Esophagus mucosa (tissue), 1 donor: ENCODE data around the gene LINC01488. TPM values are rescaled to one million over a fixed set of nuclear protein-coding genes. Genes with fewer than 3 reads are reported as not detected.
A peak's percentile ranks its signal among the peaks of the same experiment; 100 is the strongest.

Source experiments
- ATAC-seq: fragments of 200-7000 bp; cut with Tn5 transposase; one replicate; pipeline ENCODE4 v1.9.1; 2020
- total RNA-seq: library from RNA; stranded (reverse); gene quantifications from one replicate; pipeline ENCODE4 v1.2.4, GENCODE V29; 2023
- donor health status: DM: yes; HTN: yes; CAD: no.

LINC01488 gene
- total RNA-seq, 1 donor from 2014 or later, result not detected

- no peak for ATAC-seq
These were observed 30.0 kb downstream of the LINC01488 start for GRCh38 chr11:69511358-69512055.

- ATAC-seq, result no peak
These were observed 30.7 kb downstream of the LINC01488 start for GRCh38 chr11:69512136-69512535.

GRCh38 chr11:69512790-69513189 lies 31.3 kb downstream of the LINC01488 start:
- ATAC-seq, result no peak

GRCh38 chr11:69513196-69513595 lies 31.7 kb downstream of the LINC01488 start:
- no peak for ATAC-seq

- ATAC-seq, result no peak
These were observed 32.3 kb downstream of the LINC01488 start for GRCh38 chr11:69513663-69514224.

- ATAC-seq, result no peak
These were observed 33.3 kb downstream of the LINC01488 start for GRCh38 chr11:69514771-69515170.

GRCh38 chr11:69515271-69516245 lies 34.1 kb downstream of the LINC01488 start:
- no peak for ATAC-seq

- no peak for ATAC-seq
These were observed 35.1 kb downstream of the LINC01488 start for GRCh38 chr11:69516526-69516925.

- no peak for ATAC-seq
These were observed 36.9 kb downstream of the LINC01488 start for GRCh38 chr11:69518081-69518950.

- no peak for ATAC-seq
These were observed 38.9 kb downstream of the LINC01488 start for GRCh38 chr11:69520186-69520916.

- no peak for ATAC-seq
These were observed 40.0 kb downstream of the LINC01488 start for GRCh38 chr11:69521457-69521856.

GRCh38 chr11:69523453-69523852 lies 42.0 kb downstream of the LINC01488 start:
- no peak for ATAC-seq

GRCh38 chr11:69524291-69524882 lies 42.9 kb downstream of the LINC01488 start:
- ATAC-seq, result peak; percentile 41

- no peak for ATAC-seq
These were observed 43.5 kb downstream of the LINC01488 start for GRCh38 chr11:69524991-69525411.

- peak; percentile 9 for ATAC-seq
These were observed 44.3 kb downstream of the LINC01488 start for GRCh38 chr11:69525516-69526452.

GRCh38 chr11:69526453-69526810 lies 45.0 kb downstream of the LINC01488 start:
- ATAC-seq, result no peak

- no peak for ATAC-seq
These were observed 47.5 kb downstream of the LINC01488 start for GRCh38 chr11:69529001-69529400.

GRCh38 chr11:69530278-69531070 lies 49.0 kb downstream of the LINC01488 start:
- ATAC-seq, result peak; percentile 38

GRCh38 chr11:69531071-69531716 lies 49.7 kb downstream of the LINC01488 start:
- ATAC-seq, result no peak
